Spinal cord (tissue), 10 donors: ENCODE results near the gene SHF. TPM values are rescaled to one million over a fixed set of nuclear protein-coding genes. Genes with fewer than 3 reads are reported as not detected.
A peak's percentile ranks its signal among the peaks of the same experiment; 100 is the strongest.

Experiments
- DNase-seq, 6 donors: peaks; one replicate each; pipeline versions ENCODE4 v3.0.0 to v3.0.0-alpha.2; 2013 to 2015; ENCODE audit warnings: low spot score in 6 of 6, low read depth in 4 of 6
- H3K27ac ChIP-seq: one replicate; pipeline ENCODE4 v1.5.1; 2013; ENCODE audit warnings: low read depth, low read length, control low read depth
- H3K27me3 ChIP-seq: one replicate; pipeline ENCODE4 v1.6.1; 2013; ENCODE audit warnings: low read length; ENCODE audit not compliant: control insufficient read depth, insufficient read depth
- H3K36me3 ChIP-seq: one replicate; pipeline ENCODE4 v1.6.1; 2013; ENCODE audit warnings: low read length; ENCODE audit not compliant: control insufficient read depth, insufficient read depth
- H3K4me1 ChIP-seq: one replicate; pipeline ENCODE4 v1.6.1; 2013; ENCODE audit warnings: low read length; ENCODE audit not compliant: control insufficient read depth, insufficient read depth
- H3K4me3 ChIP-seq: one replicate; pipeline ENCODE4 v1.5.1; 2013; ENCODE audit warnings: low read depth, low read length, control low read depth
- H3K9me3 ChIP-seq: one replicate; pipeline ENCODE4 v1.6.1; 2013; ENCODE audit warnings: low read length; ENCODE audit not compliant: control insufficient read depth, insufficient read depth
- WGBS: methylation state at CpG from one replicate; pipeline ENCODE4 v1.1.5; 2013; ENCODE audit warnings: missing lambda C conversion rate; ENCODE audit not compliant: insufficient coverage; 5-methylcytosine and 5-hydroxymethylcytosine counted together
- polyA plus RNA-seq, 2 donors: library from polyadenylated mRNA; unstranded; fragments of 120-200 nt; gene quantifications; one replicate each; pipeline ENCODE4 v1.2.1, GENCODE V29; 2013; ENCODE audit not compliant: insufficient read length in 2 of 2
- total RNA-seq, 2 donors: library from RNA; depleted of rRNA in 1 of 2; stranded (reverse); fragments of 120-200 nt in 1 of 2; fragments of >200 nt in 1 of 2; gene quantifications; one replicate each; pipeline versions ENCODE4 v1.2.3 to v1.2.4, GENCODE V29; 2013 to 2014
- donor health status: healthy.

Gene SHF
- total and polyA plus RNA-seq, 4 donors, result 15.2 to 73.3 (median 44.6) TPM

DNA sequence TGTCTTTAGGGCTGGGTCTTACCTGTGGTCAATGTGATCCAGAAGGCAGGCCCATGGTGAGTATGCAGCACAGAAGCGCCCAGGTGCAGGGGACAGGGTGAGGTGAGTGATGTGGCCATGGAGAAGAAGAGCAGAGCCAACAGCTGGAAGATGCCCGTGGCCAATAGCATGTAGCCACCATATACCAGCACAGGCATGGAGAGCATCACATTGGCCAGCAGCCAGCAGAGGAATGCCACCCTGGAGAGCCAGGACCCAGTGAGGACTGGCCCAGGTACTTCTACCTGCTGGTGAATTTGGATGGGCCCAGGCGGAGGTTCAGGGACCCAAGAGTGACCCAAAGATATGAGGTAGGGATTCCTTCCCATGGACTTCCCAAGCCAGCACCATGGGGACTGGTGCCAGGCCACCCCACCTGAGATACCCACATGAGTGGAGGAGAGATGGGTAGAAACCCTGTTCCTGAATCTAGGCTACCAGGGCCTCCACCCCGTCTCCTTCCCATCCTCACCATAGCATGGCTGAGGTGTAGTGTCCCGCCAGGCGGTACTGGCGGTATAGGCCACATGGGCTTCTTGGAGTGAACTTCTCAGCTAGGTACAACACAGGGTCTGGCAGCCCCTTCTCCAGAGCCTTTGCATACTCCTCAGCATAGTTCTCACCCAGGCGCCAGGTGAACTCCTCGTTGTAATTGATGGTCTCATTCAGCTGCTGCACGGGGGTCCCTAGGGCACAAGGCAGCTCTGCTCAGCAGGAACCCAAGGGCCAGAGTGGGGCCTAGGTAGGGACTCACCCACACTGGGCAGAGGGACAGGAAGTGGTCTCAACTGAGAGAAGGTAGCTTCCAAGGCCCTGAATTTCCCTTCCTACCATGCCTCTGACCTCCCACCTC, 67.4 kb downstream of the SHF start:
- H3K27me3 ChIP-seq, result peaks cover 35% of the 10 kb centered on the region
- no peak overlapping the region for H3K27ac ChIP-seq
- H3K4me3 ChIP-seq, result no peak overlapping the region
- no peak for DNase-seq
- H3K36me3 ChIP-seq, result no peaks in the 10 kb centered on the region
- peaks cover 19% of the 10 kb centered on the region for H3K4me1 ChIP-seq
- 85% methylated on average over 10 of the region's 10 CpGs for WGBS
- H3K9me3 ChIP-seq, result no peaks in the 10 kb centered on the region

DNA sequence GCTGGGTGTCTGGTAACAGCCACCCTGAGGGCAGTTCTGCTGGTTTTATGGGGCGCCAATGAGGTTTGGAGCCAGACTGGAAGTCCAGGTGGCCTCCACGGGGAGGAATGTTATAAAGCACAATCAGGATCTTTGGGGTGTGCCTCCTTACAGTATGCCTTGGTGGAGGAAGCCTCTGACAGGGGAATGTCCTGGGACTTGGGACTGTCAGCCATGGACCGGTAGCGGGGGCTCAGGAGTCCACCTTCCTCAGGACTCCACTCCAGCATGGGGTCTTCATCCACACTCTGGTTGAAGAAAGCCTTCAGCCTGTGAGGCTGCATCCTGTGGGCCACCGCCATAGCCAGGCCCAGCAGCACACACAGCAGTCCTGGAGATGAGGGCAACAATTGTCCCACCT, 68.8 kb downstream of the SHF start:
- Histone ChIP-seq H3K27ac (no peak overlapping the region), H3K9me3 (no peaks in the 10 kb centered on the region), H3K36me3 (no peaks in the 10 kb centered on the region), H3K4me3 (no peak overlapping the region), H3K27me3 (peaks cover 41% of the 10 kb centered on the region), H3K4me1 (peaks cover 26% of the 10 kb centered on the region)
- 91% methylated on average over 5 of the region's 5 CpGs for WGBS
- no peak for DNase-seq

DNA sequence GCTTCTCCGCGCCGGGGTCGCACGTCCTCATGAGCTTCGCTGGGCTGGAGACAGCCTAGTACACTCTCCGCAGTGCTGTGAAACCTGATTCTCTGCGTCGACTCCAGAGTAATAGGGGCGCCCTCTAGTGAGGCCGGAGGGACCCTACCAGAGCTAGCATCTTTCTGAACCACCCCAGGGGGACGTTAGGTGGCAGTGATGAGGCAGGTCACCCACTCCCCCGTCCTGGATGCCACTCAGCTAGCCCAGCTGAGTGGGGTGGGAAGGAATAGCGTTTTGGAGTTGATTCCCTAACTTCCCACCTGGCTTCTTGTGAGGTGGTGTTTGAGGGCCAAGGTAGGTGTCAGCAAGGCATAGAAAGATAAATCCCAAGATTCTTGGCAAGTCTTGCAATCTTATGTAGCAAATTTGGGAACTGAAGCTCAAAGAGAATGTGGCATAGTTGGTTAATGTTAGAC, 69.6 kb downstream of the SHF start:
- Histone ChIP-seq H3K4me3 (no peak overlapping the region), H3K27me3 (peaks cover 47% of the 10 kb centered on the region), H3K36me3 (no peaks in the 10 kb centered on the region), H3K4me1 (peaks cover 33% of the 10 kb centered on the region), H3K27ac (no peak overlapping the region), H3K9me3 (no peaks in the 10 kb centered on the region)
- DNase-seq, result peak; percentile 70 to 98 (median 88)
- 0% methylated on average over 9 of the region's 14 CpGs for WGBS

DNA sequence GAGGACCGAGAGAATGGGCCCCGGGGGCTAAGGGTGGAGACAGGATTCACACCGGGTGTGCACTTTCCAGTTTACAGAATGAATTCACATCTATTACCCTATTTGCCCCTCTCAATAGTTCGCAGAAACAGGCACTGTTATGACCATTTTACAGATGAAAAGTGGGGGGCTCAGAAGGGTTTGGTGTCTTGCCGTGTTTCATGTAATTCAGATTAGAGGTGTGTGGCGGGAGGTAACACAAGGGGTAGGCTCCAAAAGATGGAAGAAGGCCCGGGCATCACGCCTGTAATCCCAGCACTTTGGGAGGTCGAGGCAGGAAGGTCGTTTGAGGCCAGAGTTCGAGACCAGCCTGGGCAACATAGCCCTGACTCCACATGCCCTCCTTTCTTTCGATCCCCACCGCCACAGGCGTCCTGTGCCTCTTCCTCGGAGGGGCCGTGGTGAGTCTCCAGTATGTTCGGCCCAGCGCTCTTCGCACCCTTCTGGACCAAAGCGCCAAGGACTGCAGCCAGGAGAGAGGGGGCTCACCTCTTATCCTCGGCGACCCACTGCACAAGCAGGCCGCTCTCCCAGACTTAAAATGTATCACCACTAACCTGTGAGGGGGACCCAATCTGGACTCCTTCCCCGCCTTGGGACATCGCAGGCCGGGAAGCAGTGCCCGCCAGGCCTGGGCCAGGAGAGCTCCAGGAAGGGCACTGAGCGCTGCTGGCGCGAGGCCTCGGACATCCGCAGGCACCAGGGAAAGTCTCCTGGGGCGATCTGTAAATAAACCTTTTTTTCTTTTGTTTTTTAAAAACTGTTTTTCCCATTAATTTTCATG, 70.2 kb downstream of the SHF start:
- WGBS, result 26% methylated on average over 28 of the region's 33 CpGs

More for the DNA sequence above, 70.2 kb downstream of the SHF start:
- Histone ChIP-seq H3K36me3 (no peaks in the 10 kb centered on the region), H3K9me3 (no peaks in the 10 kb centered on the region), H3K4me3 (peak overlapping the region; percentile 12), H3K4me1 (peaks cover 40% of the 10 kb centered on the region), H3K27ac (no peak overlapping the region), H3K27me3 (peaks cover 54% of the 10 kb centered on the region)
- DNase-seq, result no peak

Other genes with a start within 250 kb of the SHF start
- not detected for gene TERB2, start 231.3 kb downstream of the SHF start, total RNA-seq
- not detected for gene TERB2, start 231.3 kb downstream of the SHF start, polyA plus RNA-seq
- gene SORD, start 164.8 kb downstream of the SHF start, total RNA-seq, result 10 to 100 TPM; 13.5 to 24.6 TPM
- gene SORD, start 164.8 kb downstream of the SHF start, polyA plus RNA-seq, result 10 to 100 TPM; 21.0 to 22.7 TPM
- under 1 TPM in 1 of 2 donors, not detected in 1; 0.11 TPM for gene DUOX2, start 73.8 kb downstream of the SHF start, total RNA-seq
- gene DUOX2, start 73.8 kb downstream of the SHF start, polyA plus RNA-seq, result under 1 TPM in 1 of 2 donors, not detected in 1; 0.08 TPM
- gene DUOXA2, start 73.6 kb downstream of the SHF start, total RNA-seq, result not detected
- gene DUOXA2, start 73.6 kb downstream of the SHF start, polyA plus RNA-seq, result under 1 TPM in 1 of 2 donors, not detected in 1; 0.11 TPM
- gene DUOXA1, start 58.1 kb downstream of the SHF start, total RNA-seq, result under 1 TPM in 1 of 2 donors, not detected in 1; 0.11 TPM
- not detected for gene DUOXA1, start 58.1 kb downstream of the SHF start, polyA plus RNA-seq
- gene DUOX1, start 58.0 kb downstream of the SHF start, total RNA-seq, result under 1 TPM; under 0.01 to 0.22 TPM
- gene DUOX1, start 58.0 kb downstream of the SHF start, polyA plus RNA-seq, result 1 to 10 TPM; 3.3 to 7.1 TPM
- not detected for gene SLC28A2, start 64.3 kb upstream of the SHF start, total RNA-seq
- under 1 TPM in 1 of 2 donors, not detected in 1; 0.32 TPM for gene SLC28A2, start 64.3 kb upstream of the SHF start, polyA plus RNA-seq
- 100 to 1,000 TPM; 142 to 279 TPM for gene GATM, start 190.6 kb upstream of the SHF start, total RNA-seq
- 100 to 1,000 TPM; 152 to 249 TPM for gene GATM, start 190.6 kb upstream of the SHF start, polyA plus RNA-seq